ENCODE results near the gene PSMD12.
"Not testable (repeated sequence)": the region's sequence is repeated elsewhere in the genome, so short reads cannot be mapped to it uniquely, and the experiment has no call there.

Gene PSMD12

DNA sequence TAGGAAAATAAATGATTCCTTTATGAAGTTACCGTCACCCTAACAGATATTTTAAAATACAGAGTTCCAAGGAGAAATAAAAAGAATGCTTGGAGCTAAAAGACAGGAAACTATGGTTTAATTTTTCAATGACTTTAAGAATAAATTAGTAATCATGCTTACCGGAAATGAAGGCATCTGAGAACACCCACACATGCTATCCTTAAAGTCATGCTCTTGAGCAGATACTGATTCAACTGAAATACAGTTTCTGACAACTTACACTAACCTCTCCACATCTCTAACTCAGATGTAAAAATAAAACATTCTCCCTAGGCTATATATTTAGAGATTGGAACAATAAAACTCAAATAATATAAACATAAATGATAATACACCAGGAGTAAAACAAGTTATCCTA is 7.8 kb downstream of the PSMD12 start:
- no peak for DNase-seq (ENCODE audit: low spot score)

- DNase-seq (ENCODE audit: low spot score): no peak
Observed at GRCh38 chr17:67353929-67354574, 12.3 kb downstream of the PSMD12 start.

DNA sequence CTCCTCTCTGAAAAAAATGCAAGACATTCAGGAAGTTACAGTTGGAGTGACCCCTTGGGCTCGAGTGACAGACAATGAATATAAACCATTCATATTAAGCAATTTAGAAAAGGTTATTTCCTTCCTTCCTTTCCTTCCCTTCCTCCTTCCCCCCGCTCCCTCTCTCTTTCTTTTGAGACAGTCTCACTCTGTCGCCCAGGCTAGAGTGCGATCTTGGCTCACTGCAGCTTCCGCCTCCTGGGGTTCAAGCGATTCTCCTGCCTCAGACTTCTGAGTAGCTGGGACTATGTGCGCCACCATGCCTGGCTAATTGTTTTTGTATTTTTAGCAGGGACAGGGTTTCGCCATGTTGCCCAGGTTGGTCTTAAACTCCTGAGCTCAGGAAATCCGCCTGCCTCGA is 13.2 kb downstream of the PSMD12 start:
- no peak for DNase-seq (ENCODE audit: low spot score)

GRCh38 chr17:67349420-67349819 is 17.0 kb downstream of the PSMD12 start:
- no peak for DNase-seq (ENCODE audit: low spot score)

DNA sequence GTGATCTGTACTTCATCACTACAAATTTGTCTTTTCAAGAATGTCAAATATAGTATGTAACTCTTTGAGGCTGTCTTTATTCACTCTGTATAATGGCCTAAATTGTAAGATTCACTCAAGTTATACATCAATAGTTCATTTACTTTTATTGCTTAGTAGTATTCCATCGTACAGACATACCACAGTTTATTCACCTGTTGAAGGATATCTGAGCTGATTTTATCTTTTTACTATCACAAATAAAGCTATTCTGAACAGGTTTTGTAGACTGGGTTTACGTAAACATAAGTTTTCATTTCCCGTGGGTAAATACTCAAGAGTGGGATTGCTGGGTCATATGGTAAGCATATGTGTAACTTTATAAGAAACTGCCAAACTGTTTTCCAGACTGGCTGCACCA is 18.6 kb downstream of the PSMD12 start:
- DNase-seq (ENCODE audit: low spot score): no peak

GRCh38 chr17:67343237-67343636 is 23.1 kb downstream of the PSMD12 start:
- DNase-seq (ENCODE audit: low spot score): no peak

DNA sequence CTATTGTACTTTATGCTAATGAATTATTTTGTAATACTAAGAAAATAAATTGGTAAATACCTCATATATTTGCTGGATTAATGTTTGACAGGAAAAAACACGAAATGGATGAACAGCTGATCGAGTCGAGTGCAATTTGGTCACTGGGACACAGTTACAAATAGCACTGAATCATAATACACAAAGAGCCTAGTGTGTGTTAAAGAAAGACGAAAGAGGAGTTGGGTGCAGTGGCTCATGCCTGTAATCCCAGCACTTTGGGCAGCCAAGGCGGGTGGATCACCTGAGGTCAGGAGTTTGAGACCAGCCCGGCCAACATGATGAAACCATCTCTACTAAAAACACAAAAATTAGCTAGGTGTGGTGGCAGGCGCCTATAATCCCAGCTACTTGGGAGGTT is 28.0 kb downstream of the PSMD12 start:
- DNase-seq (ENCODE audit: low spot score): not testable (repeated sequence)

DNA sequence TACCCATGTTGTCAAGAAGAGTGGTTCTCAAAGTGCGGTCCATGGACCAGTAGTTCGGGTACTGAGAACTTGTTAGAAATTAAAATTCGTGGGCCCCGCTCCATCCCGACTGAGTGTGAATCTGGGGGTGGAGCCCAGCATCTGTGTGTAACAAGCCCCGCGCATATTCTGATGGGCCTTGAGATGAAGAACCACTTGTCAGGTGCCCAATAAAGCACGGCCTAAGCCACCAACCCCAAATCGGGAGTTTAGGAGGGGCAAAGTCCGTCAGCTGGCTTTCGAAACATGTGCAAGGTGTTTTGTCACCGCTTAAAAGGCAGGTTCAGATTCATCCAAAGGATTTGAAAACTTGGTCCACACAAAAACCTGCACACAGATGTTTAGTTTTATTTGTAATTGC is 29.5 kb downstream of the PSMD12 start:
- no peak for DNase-seq (ENCODE audit: low spot score)

DNA sequence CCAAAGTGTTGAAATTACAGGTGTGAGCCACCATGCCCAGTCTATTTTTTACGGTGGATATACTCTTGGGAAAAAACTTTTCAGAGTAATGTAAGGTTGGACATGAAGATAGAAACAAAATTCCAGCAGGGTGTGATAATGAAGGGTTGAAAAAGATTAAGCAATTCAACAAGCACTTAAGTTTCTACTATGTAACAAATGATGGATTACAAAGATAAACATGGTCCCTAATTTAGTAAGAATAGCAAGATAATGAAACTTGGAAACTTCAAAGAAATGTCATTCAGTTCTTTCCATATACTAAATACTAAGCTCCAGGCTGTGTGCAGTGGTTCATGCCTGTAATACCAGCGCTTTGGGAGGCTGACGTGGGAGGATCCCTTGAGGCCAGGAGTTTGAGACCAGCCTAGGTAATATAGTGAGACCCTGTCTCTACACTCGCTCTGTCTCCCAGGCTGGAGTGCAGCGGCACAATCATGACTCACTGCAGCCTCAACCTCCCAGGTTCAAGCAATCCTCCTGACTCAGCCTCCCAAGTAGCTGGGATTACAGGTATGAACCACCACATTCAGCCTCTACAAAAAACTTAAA is 31.0 kb downstream of the PSMD12 start:
- DNase-seq (ENCODE audit: low spot score): no peak

DNA sequence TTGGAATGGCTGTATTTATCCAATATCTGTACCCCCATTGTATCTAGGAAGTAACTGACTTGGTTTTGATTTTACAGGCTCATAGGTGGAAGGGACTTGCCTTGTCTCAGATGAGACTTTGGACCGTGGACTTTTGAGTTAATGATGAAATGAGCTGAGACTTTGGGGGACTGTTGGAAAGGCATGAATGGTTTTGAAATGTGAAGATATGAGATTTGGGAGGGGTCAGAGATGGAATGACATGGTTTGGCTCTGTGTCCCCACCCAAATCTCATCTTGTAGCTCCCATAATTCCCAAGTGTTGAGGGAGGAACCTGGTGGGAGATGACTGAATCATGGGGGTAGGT is 34.2 kb downstream of the PSMD12 start:
- DNase-seq (ENCODE audit: low spot score): not testable (repeated sequence)

DNA sequence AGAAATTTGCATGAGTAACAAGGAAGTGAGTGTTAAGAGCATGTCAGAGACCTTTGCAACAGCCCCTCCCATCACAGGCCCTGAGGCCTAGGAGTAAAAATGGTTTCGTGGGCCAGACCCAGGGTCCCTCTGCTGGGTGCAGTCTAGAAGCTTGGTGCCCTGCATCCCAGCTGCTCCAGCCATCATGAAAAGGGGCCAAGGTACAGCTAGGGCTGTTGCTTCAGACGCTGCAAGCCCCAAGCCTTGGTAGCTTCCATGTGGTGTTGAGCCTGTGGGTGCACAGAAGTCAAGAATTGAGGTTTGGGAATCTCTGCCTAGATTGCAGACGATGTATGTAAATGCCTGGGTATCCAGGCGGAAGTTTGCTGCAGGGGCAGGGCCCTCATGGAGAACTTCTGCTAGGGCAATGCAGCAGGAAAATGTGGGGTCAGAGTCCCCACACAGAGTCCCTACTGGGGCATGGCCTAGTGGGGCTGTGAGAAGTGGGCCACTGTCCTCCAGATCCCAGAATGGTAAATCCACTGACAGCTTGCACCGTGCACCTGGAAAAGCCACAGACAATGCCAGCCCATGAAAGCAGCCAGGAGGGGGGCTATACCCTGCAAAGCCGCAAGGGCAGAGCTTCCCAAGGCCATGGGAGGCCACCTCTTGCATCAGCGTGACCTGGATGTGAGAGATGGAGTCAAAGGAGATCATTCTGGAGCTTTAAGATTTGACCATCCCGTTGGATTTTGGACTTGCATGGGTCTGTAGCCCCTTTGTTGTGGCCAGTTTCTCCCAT is 34.8 kb downstream of the PSMD12 start:
- DNase-seq (ENCODE audit: low spot score): not testable (repeated sequence)

DNA sequence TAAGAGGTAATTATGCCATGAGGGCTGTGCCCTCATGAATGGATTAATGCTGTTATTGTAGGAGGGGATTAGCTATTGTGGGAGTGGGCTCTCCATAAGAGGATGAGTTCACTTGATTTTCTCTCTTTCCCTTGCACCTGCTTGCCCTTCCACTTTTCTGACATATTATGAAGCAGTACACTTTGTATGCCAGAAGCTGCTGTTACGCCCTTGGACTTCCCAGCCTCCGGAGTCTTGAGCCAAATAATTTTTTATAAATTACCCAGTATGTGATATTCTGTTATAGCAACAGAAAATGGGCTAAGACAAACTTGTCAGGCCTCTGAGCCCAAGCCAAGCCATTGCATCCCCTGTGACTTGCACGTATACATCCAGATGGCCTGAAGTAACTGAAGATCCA is 38.4 kb downstream of the PSMD12 start:
- no peak for DNase-seq (ENCODE audit: low spot score)

GRCh38 chr17:67326959-67327745 is 39.2 kb downstream of the PSMD12 start:
- not testable (repeated sequence) for DNase-seq (ENCODE audit: low spot score)

DNA sequence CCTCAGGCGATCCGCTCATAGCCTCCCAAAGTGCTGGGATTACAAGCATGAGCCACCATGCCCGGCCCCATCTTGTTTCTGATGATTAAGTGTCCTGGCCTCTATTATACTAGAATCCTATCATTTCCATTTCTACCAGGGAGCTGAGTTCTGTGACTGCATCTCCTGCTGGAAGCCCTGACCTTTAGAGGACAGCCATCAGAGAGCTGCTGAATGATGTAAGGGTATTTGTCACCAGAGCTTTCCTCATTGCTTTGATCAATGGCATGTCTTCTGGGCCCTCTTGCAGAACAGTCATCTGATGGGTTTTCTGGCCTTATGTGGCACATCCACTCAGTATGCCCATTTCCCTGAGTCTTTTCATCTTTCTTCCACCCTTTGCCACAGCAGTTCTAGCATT is 39.9 kb downstream of the PSMD12 start:
- DNase-seq (ENCODE audit: low spot score): peak; percentile 28

GRCh38 chr17:67324330-67324729 is 42.0 kb downstream of the PSMD12 start:
- no peak for DNase-seq (ENCODE audit: low spot score)

- DNase-seq (ENCODE audit: low spot score): no peak
Observed at GRCh38 chr17:67323445-67323844, 42.9 kb downstream of the PSMD12 start.

DNA sequence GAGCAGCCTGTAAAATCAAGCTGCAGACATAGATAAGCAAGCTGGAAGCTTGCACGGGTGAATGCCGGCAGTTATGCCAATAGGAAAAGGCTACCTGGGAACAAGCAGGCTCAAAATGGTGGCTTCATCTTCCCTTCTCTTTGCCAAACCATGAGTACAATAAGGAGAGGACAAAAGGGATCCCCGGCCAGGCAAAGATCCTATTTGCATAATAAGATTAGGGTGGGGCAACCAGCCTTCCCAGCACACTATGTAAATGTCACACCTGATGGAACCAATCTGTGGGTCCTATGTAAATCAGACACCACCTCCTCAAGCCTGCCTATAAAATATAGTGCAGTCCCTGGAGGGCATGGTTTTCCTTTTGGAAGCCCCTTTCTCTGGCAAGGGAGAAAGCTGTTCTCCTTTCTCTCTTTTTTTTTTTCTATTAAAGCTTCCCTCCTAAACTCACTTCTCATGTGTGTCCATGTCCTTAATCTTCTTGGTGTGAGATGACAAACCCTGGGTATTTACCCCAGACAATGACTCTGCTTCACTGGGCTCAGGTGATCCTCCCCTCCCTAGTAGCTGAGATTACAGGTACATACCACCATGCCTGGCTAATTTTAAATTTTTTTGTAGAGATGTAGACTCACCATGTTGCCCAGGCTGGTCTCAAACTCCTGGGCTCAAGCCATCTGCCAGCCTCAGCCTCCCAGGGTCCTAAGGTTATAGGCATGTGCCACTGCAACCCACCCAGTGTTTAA is 44.2 kb downstream of the PSMD12 start:
- no peak for DNase-seq (ENCODE audit: low spot score)

DNA sequence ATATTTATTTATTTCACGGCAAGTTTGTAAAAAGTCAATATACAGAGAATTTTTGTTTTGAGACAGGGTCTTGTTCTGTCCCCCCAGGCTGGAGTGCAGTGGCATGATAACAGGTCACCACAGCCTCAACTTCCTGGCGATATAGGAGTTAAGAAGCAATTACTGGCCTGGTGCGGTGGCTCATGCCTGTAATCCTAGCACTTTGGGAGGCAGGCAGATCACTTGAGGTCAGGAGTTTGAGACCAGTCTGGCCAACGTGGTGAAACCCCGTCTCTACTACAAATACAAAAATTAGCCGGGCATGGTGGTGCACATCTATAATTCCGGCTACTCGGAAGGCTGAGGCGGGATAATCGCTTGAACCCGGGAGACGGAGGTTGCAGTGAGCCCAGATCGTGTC is 44.9 kb downstream of the PSMD12 start:
- not testable (repeated sequence) for DNase-seq (ENCODE audit: low spot score)

DNA sequence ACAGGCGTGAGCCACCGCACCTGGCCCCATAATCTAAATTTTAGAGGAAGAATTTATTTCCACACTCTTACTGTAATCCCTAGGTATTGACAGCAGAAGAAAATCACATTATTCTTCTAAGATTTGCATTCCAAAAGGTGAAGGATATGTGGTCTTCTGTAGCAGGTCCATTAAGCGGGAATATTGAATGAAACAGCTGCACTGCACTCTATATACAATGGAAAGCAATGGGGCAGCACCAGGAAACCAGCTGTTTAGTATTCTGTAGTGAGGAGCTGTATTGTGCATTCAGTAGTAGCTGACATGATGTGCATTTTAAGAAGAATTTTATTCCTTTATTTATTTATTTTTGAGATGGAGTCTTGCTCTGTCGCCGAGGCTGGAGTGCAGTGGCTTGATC is 49.6 kb downstream of the PSMD12 start:
- no peak for DNase-seq (ENCODE audit: low spot score)

DNA sequence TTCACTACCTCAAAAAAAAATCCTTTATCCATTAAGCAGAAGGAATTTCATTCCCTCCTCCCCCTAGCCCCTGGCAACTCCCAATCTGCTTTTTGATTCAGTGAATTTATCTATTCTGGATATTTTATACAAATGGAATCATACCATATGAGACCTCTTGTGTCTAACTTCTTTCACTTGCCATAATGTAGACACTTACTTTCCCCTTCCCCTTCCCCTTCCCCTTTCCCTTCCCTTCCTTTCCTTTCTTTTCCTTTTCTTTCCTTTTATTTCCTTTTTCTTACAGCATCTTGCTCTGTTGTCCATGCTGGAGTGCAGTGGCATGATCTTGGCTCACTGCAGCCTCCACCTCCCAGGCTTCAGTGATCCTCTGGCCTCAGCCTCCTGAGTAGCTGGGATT is 50.5 kb downstream of the PSMD12 start:
- DNase-seq (ENCODE audit: low spot score): no peak

- no peak for DNase-seq (ENCODE audit: low spot score)
Observed at GRCh38 chr17:67312265-67312664, 54.1 kb downstream of the PSMD12 start.

- no peak for DNase-seq (ENCODE audit: low spot score)
Observed at GRCh38 chr17:67311575-67311974, 54.8 kb downstream of the PSMD12 start.
